ENCODE data around the gene ZBTB20.

Gene ZBTB20

DNA sequence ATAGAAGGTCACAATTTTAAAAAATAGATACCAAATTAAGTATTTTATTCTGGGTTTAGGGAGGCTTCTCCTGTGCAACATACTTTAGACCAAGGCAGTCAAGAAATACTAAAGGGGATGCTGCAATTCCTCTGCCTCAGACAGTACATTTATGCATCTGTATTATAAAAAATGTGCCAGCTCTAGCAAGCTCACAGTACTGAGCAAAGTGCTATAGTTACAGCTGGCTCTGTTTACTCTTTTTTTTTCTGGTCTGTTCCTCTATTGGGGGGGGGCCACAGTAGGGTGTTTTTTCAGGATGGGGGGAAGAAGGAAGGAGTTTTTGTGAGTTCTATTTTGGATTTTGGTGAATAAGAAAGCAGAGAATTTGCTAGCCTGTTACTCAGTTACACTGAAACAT lies 668.3 kb downstream of the ZBTB20 start:
- in situ Hi-C loops (cut with HindIII; ENCODE audit: low pct_unique_long_range_greater_than_20kb, low sequenced_read_pairs): no loop called here
- DNase-seq (ENCODE audit: low read depth in 1 of 2, low spot score in 1 of 2): no peak
- TF ChIP-seq JUND (IDR thresholded peaks at IDR 0.05; ENCODE audit: low read depth): no peak

DNA sequence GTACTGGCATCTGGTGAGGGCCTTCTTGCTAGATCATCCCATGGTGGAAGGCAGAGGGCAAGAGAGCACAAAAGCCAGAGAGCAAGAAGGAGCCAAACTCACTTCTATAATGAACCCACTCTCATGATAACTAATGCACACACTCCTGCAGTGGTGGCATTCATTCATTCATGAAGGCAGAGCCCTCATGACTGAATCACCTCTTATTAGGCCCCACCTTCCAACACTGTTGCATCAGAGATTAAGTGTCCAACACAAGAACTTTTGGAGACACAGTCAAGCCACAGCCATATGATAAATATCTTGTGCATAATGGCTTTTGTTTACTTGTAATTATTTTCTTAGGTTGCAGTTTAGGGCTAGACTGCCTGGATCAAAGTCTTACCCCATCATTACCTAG lies 670.6 kb downstream of the ZBTB20 start:
- in situ Hi-C loops (cut with HindIII; ENCODE audit: low pct_unique_long_range_greater_than_20kb, low sequenced_read_pairs): no loop called here
- no peak for DNase-seq (ENCODE audit: low read depth in 1 of 2, low spot score in 1 of 2)
- TF ChIP-seq JUND (IDR thresholded peaks at IDR 0.05; ENCODE audit: low read depth): no peak

DNA sequence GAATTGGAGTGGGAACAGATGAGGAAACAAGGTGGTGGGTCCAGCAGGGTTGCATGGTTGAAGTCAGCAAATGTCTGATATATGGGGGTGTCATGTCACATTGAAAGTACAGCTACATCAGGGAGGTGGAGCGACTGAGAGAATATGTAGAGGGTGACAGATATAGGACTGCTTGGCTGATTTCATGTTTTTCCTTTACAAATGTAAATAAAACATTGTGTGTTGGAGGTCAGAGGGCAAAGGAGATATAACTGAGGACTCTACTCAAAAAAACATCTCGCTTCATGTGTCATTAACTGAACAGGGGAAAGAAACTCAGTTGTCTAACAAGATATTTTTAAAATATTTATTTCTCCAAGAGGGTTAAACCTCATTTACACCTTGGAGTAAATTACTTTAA lies 675.6 kb downstream of the ZBTB20 start:
- TF ChIP-seq JUND (IDR thresholded peaks at IDR 0.05; ENCODE audit: low read depth): no peak
- DNase-seq (ENCODE audit: low read depth in 1 of 2, low spot score in 1 of 2): no peak
- in situ Hi-C loops (cut with HindIII; ENCODE audit: low pct_unique_long_range_greater_than_20kb, low sequenced_read_pairs): no loop called here

DNA sequence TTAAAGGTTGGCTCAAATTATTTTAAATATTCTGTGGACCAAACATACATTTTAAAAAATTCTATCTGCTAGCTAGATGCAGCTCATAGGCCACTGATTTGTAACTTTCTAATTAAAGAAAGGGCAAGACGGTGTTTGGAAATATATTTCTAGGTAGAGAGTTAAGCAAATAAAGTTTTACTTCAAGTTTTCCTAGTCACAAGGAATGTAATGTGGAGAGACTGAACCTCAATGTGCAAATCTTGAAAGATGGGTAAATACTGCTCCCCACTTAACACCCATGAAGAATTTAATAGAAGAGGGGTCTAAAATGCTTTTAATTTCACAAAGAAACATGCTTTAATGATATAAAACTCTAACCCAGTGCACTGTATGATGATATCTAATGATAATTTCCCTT lies 678.0 kb downstream of the ZBTB20 start:
- no peak for TF ChIP-seq JUND (IDR thresholded peaks at IDR 0.05; ENCODE audit: low read depth)
- in situ Hi-C loops (cut with HindIII; ENCODE audit: low pct_unique_long_range_greater_than_20kb, low sequenced_read_pairs): no loop called here
- no peak for DNase-seq (ENCODE audit: low read depth in 1 of 2, low spot score in 1 of 2)

GRCh38 chr3:114466816-114467215 lies 680.3 kb downstream of the ZBTB20 start:
- TF ChIP-seq JUND (IDR thresholded peaks at IDR 0.05; ENCODE audit: low read depth): no peak
- DNase-seq (ENCODE audit: low read depth in 1 of 2, low spot score in 1 of 2): no peak

GRCh38 chr3:114466251-114466650 lies 680.8 kb downstream of the ZBTB20 start:
- in situ Hi-C loops (cut with HindIII; ENCODE audit: low pct_unique_long_range_greater_than_20kb, low sequenced_read_pairs): no loop called here
- no peak for DNase-seq (ENCODE audit: low read depth in 1 of 2, low spot score in 1 of 2)
- no peak for TF ChIP-seq JUND (IDR thresholded peaks at IDR 0.05; ENCODE audit: low read depth)

More at GRCh38 chr3:114466816-114467215, 680.3 kb downstream of the ZBTB20 start:
- in situ Hi-C loops (cut with HindIII; ENCODE audit: low pct_unique_long_range_greater_than_20kb, low sequenced_read_pairs): no loop called here

GRCh38 chr3:114464548-114464947 lies 682.5 kb downstream of the ZBTB20 start:
- no peak for DNase-seq (ENCODE audit: low read depth in 1 of 2, low spot score in 1 of 2)
- in situ Hi-C loops (cut with HindIII; ENCODE audit: low pct_unique_long_range_greater_than_20kb, low sequenced_read_pairs): no loop called here
- TF ChIP-seq JUND (IDR thresholded peaks at IDR 0.05; ENCODE audit: low read depth): no peak

GRCh38 chr3:114462750-114463149 lies 684.3 kb downstream of the ZBTB20 start:
- DNase-seq (ENCODE audit: low read depth in 1 of 2, low spot score in 1 of 2): no peak
- TF ChIP-seq JUND (IDR thresholded peaks at IDR 0.05; ENCODE audit: low read depth): no peak
- in situ Hi-C loops (cut with HindIII; ENCODE audit: low pct_unique_long_range_greater_than_20kb, low sequenced_read_pairs): no loop called here

GRCh38 chr3:114460459-114460858 lies 686.6 kb downstream of the ZBTB20 start:
- in situ Hi-C loops (cut with HindIII; ENCODE audit: low pct_unique_long_range_greater_than_20kb, low sequenced_read_pairs): no loop called here
- TF ChIP-seq JUND (IDR thresholded peaks at IDR 0.05; ENCODE audit: low read depth): no peak
- no peak for DNase-seq (ENCODE audit: low read depth in 1 of 2, low spot score in 1 of 2)

DNA sequence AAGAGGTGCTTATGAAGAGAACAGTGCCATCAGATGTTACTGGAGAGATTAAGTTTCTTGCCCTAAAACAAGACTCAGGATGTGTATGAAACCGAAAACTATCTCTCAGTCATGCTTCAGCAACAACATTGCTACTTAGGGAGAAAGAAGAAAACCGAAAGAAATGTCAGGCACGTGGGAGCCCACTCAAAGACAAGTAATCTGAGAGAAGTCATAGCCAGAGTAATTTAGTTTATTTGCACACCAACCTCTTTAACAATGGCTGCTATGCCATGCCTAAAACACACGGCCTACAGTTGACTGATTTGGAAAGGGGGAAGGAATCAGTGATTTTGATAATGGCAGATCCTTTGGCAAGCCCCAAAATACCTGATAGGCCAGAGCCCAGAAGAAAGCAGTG lies 690.3 kb downstream of the ZBTB20 start:
- no peak for TF ChIP-seq JUND (IDR thresholded peaks at IDR 0.05; ENCODE audit: low read depth)
- in situ Hi-C loops (cut with HindIII; ENCODE audit: low pct_unique_long_range_greater_than_20kb, low sequenced_read_pairs): no loop called here
- DNase-seq (ENCODE audit: low read depth in 1 of 2, low spot score in 1 of 2): no peak

DNA sequence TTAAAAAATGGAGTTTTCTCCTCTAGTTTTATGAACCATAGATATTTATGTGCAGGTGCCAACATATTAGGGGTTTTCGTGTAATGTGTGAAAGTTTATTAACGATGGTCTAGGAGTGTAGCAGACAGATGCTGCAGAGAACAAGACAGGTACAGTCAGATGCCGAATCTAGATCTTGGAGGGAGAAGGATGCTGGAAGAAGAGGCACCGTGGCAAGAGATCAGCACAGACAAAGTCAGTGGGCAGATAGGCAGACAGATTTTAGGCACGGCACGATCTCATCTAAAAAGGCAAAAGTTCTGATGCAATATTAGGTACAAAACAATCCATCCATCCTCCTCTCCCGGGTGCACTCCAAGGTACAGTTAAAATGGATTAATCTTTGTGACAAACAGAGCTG lies 691.7 kb downstream of the ZBTB20 start:
- in situ Hi-C loops (cut with HindIII; ENCODE audit: low pct_unique_long_range_greater_than_20kb, low sequenced_read_pairs): no loop called here
- no peak for DNase-seq (ENCODE audit: low read depth in 1 of 2, low spot score in 1 of 2)
- no peak for TF ChIP-seq JUND (IDR thresholded peaks at IDR 0.05; ENCODE audit: low read depth)

DNA sequence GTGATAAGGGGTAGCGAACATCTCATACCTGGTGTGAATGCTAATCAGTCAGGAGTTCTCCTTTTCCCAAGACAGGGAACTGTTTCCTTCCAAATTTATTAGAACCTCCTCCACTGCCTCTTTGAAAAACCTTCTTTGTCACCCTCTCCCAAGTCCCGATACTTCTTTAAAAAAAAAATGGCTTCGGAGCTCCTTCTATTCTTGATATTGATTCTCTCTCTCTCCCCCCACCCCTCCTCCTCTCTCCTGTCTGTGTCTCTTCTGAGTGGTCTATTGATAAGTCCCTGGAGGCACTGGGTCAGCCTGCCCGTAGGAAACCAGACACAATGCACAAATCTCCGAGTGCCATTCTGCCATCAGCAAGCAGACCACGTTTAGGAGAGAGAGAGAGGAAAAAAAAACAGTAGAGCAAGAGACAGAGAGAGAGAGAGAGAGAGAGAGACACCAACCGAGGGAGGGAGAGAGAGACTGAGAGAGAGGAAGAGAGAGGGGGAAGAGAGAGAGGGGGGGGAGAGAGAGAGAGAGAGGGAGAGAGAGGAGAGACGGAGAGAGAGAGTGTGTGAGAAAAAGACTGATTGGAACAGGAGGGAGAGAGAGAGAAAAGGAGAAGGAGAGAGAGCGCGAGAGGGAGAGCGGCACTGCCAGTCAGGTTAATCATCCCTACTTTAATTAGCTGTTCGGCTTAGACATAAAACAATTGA lies 692.4 kb downstream of the ZBTB20 start:
- no peak for TF ChIP-seq JUND (IDR thresholded peaks at IDR 0.05; ENCODE audit: low read depth)
- in situ Hi-C loops (cut with HindIII; ENCODE audit: low pct_unique_long_range_greater_than_20kb, low sequenced_read_pairs): no loop called here
- DNase-seq (ENCODE audit: low read depth in 1 of 2, low spot score in 1 of 2): no peak

GRCh38 chr3:114453361-114453780 lies 693.7 kb downstream of the ZBTB20 start:
- in situ Hi-C loops (cut with HindIII; ENCODE audit: low pct_unique_long_range_greater_than_20kb, low sequenced_read_pairs): no loop called here
- DNase-seq (ENCODE audit: low read depth in 1 of 2, low spot score in 1 of 2): no peak
- no peak for TF ChIP-seq JUND (IDR thresholded peaks at IDR 0.05; ENCODE audit: low read depth)

- in situ Hi-C loops (cut with HindIII; ENCODE audit: low pct_unique_long_range_greater_than_20kb, low sequenced_read_pairs): no loop called here
- no peak for TF ChIP-seq JUND (IDR thresholded peaks at IDR 0.05; ENCODE audit: low read depth)
- DNase-seq (ENCODE audit: low read depth in 1 of 2, low spot score in 1 of 2): no peak
Measured at GRCh38 chr3:114452937-114453336, 694.2 kb downstream of the ZBTB20 start.
